Adrenal gland (tissue), 19 donors: ENCODE measurements around the gene RAX. TPM values are rescaled to one million over a fixed set of nuclear protein-coding genes. Genes with fewer than 3 reads are reported as not detected.

Experiments
- DNase-seq, 7 donors: peaks; one replicate each; pipeline ENCODE4 v3.0.0-alpha.2; 2019 to 2020
- H3K27ac ChIP-seq, 5 donors: fragments of 200-600 bp; sonication (generic) in 4 of 5; 1 replicate in 3 of 5; 2 replicates in 2 of 5; pipeline versions ENCODE4 v1.5.1 to v1.8.0; 2016 to 2020; ENCODE audit warnings: mild to moderate bottlenecking in 1 of 5
- H3K27me3 ChIP-seq: fragments of 200-600 bp; 2 replicates; pipeline ENCODE4 v1.8.0; 2021
- H3K36me3 ChIP-seq, 2 donors: fragments of 200-600 bp; replicated peaks in 1 of 2; 1 replicate in 1 of 2; 2 replicates in 1 of 2; pipeline versions ENCODE4 v1.5.1 to v1.8.0; 2018 to 2022
- H3K4me1 ChIP-seq, 2 donors: fragments of 200-600 bp; replicated peaks in 1 of 2; 1 replicate in 1 of 2; 2 replicates in 1 of 2; pipeline versions ENCODE4 v1.5.1 to v1.8.0; 2018 to 2021
- H3K4me3 ChIP-seq, 4 donors: fragments of 200-600 bp; sonication (generic) in 3 of 4; one replicate each; pipeline ENCODE4 v1.5.1; 2016 to 2018
- H3K9me3 ChIP-seq, 3 donors: fragments of 200-600 bp; sonication (generic) in 1 of 3; replicated peaks in 1 of 3; 1 replicate in 2 of 3; 2 replicates in 1 of 3; pipeline versions ENCODE4 v1.5.1 to v1.8.0; 2016 to 2021
- POLR2A ChIP-seq, 2 donors: fragments of 450-650 bp; IDR thresholded peaks; one replicate each; pipeline ENCODE4 v1.6.1; 2017; ENCODE audit warnings: antibody characterized with exemption in 2 of 2, mild to moderate bottlenecking in 2 of 2, moderate library complexity in 1 of 2
- WGBS, 4 donors: extraction: QIAGEN DNeasy Blood & Tissue Kit in 2 of 4; methylation state at CpG; one replicate each; pipeline versions ENCODE4 v1.1.5 to v1.1.7; 2013 to 2017; 5-methylcytosine and 5-hydroxymethylcytosine counted together
- intact Hi-C, 2 donors: fragments of 100-400 bp; cut with DNase I; formaldehyde crosslinking; loops; one replicate each; pipeline versions ENCODE4 v1.14.1 to v1.15.0; 2022 to 2023
- long read RNA-seq, 10 donors: library from polyadenylated mRNA in 3 of 10; unstranded in 2 of 10; stranded (forward) in 1 of 10; transcript quantifications; one replicate each; pipeline ENCODE4 v2.0.0 and lab custom pipeline, GENCODE V29; 2021 to 2026
- polyA plus RNA-seq, 3 donors: library from polyadenylated mRNA; stranded (reverse); fragments of 200-250 nt in 2 of 3; fragments of 350-450 nt in 1 of 3; fragmentation: Illumina TruSeq in 1 of 3; extraction: RNeasy Lipid Tissue Mini Kit (QIAGEN cat#74804) in 1 of 3; gene quantifications; one replicate each; pipeline ENCODE4 v1.2.3, GENCODE V29; 2013 to 2014
- total RNA-seq, 9 donors: library from RNA; depleted of rRNA in 4 of 9; stranded (reverse); fragments of >200 nt in 4 of 9; fragments of 120-200 nt in 1 of 9; fragmentation: NEBNext Ultra II Directional in 1 of 9; extraction: Animal tissue kit (Norgen Biotek cat#: 25700) in 1 of 9; gene quantifications; one replicate each; pipeline versions ENCODE4 v1.1.0 to v1.2.4, GENCODE V29; 2013 to 2023
- TF ChIP-seq, protein P1 (sequence below), 6 experiments: fragments of 450-650 bp in 4 of 6; fragments of 200-600 bp in 2 of 6; sonication (generic) in 1 of 6; IDR thresholded peaks; 1 replicate in 5 of 6; 2 replicates in 1 of 6; pipeline versions ENCODE4 v1.5.1 to v1.8.0; 2016 to 2021; ENCODE audit warnings: antibody characterized with exemption in 6 of 6, mild to moderate bottlenecking in 2 of 6, moderate library complexity in 1 of 6
- donor health status: healthy with polysubstance abuse.
- donor health status: Bipolar disorder and iron deficiency.
- donor health status: DM: yes; HTN: yes; CAD: no.
- donor health status: DM: no; HTN: no; CAD: no.
- donor health status: DM: no; HTN: no; CAD: no.
- donor health status: DM: yes; HTN: yes; CAD: no.

Gene RAX
- not detected for total RNA-seq
- polyA plus RNA-seq = not detected
- long read RNA-seq, donor 1 = 0 reads
- long read RNA-seq, donor 2 = 0 reads
- long read RNA-seq, donor 3 = 0 reads
- long read RNA-seq, donor 4 = 0 reads
- long read RNA-seq, donor 5 = 0 reads
- long read RNA-seq, donor 6 = 0 reads
- long read RNA-seq, donor 7 = 0 reads
- long read RNA-seq, donor 8 = 0 reads
- long read RNA-seq, donor 9 = 0 reads
- long read RNA-seq, donor 10 = 0 reads

DNA sequence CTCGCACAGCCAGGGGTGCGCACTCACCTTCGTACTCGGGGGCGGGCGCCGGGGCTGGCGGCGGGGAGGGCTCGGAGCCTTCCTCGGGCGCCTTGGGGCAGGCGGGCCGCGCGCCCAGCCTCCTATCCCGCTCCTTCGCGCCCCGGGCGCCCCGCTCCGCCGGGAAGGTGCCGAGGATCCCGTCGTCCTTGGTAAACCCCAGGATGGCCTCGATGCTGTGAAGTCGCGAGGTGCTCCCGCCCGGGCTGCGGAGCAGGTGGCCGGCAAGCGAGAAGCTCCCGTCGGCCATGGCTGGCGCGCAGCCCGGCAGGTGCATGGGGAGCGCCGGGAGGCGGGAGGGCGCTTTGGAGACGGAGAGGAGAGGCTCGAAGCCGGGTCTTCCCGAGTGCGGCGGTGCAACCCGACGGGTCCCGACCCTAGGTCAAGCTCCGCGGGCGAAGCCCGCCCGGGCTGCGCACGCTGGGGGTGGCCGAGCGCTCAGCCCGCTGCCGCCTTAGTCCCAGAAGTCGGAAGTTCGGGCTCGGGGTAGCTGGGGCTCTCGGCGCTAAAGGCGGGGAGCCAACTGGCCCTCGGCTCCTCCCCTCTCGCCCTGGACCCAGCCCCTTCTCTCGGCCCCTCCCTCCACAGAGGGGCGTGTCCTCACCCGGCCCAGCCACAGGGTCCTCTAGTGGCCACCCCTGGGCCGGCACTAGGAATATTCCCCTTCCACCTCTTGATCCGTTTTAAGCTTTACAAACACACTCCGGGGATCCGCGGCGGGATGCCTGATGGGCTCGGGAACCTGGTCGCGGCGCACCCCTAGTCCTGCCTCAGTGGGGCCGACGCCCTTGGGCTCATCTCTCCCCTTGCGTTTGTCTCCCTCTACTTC lies at the start of gene RAX:
RAX (minus strand) TSS at position 564 of the 868 bp plus-strand sequence; CDS start at position 316, 248 bp downstream.
- H3K4me1 ChIP-seq = peaks cover 0 to 19% of the 10 kb centered on the region in 2 donors
- H3K4me3 ChIP-seq = peak within 1 kb of the TSS in 2 of 4 donors; percentile 4 to 46
- H3K9me3 ChIP-seq = no peaks in the 10 kb centered on the region
- intact Hi-C loops = no loop called here
- DNase-seq = peak in 1 of 7 donors; percentile 22
- peaks cover 81% of the 10 kb centered on the region for H3K27me3 ChIP-seq
- WGBS, 4 donors = 0 to 3% (median 2%) methylated on average over 10 to 88 of the region's 88 CpGs
- H3K27ac ChIP-seq = no peak within 1 kb of the TSS
- no peak for TF ChIP-seq POLR2A (IDR thresholded peaks at IDR 0.05)
- TF ChIP-seq, protein P1, sequence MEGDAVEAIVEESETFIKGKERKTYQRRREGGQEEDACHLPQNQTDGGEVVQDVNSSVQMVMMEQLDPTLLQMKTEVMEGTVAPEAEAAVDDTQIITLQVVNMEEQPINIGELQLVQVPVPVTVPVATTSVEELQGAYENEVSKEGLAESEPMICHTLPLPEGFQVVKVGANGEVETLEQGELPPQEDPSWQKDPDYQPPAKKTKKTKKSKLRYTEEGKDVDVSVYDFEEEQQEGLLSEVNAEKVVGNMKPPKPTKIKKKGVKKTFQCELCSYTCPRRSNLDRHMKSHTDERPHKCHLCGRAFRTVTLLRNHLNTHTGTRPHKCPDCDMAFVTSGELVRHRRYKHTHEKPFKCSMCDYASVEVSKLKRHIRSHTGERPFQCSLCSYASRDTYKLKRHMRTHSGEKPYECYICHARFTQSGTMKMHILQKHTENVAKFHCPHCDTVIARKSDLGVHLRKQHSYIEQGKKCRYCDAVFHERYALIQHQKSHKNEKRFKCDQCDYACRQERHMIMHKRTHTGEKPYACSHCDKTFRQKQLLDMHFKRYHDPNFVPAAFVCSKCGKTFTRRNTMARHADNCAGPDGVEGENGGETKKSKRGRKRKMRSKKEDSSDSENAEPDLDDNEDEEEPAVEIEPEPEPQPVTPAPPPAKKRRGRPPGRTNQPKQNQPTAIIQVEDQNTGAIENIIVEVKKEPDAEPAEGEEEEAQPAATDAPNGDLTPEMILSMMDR (IDR thresholded peaks at IDR 0.05) = no peak
- H3K36me3 ChIP-seq = no peaks in the 10 kb centered on the region

DNA sequence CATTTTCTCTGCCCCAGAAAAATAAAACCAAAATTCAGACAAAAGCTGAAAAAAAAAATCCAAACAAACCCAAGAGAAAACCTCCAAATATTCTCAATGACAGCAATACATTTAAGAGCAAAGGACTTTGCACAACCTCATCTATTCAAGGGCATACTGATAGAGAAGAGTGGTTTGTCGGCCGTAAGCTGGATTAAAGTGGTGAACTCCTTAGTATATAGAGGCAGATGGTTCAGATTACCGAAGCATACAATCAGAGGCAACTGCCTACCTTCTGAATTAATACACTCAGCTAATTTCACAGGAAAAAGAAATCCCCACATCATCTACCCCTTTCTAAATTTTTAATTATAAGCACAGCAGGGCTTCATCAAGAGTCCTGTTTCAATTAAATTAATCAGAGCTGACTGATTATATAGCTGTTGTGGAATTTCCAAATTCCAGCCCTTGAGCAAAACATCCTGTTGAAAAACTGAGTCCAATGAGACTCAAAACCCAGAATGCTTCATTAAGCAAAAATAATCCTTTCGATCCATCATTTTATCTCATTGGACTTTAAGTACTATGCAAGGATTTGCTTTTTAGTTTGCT lies 45.3 kb upstream of the RAX start, which contains the start of gene CPLX4:
CPLX4 (minus strand) TSS at position 190 of the 591 bp plus-strand sequence; CDS start at position 3, 187 bp downstream.
- Histone ChIP-seq H3K36me3 (no peaks in the 10 kb centered on the region), H3K27me3 (peaks cover 11% of the 10 kb centered on the region), H3K4me1 (no peaks in the 10 kb centered on the region), H3K9me3 (no peaks in the 10 kb centered on the region), H3K4me3 (no peak within 1 kb of the TSS), H3K27ac (no peak within 1 kb of the TSS)
- intact Hi-C loops = no loop called here
- TF ChIP-seq, protein P1 (IDR thresholded peaks at IDR 0.05) = no peak
- TF ChIP-seq POLR2A (IDR thresholded peaks at IDR 0.05) = no peak
- 76 to 87% (median 85%) methylated on average over 4 of the region's 4 CpGs for WGBS, 4 donors
- no peak for DNase-seq

DNA sequence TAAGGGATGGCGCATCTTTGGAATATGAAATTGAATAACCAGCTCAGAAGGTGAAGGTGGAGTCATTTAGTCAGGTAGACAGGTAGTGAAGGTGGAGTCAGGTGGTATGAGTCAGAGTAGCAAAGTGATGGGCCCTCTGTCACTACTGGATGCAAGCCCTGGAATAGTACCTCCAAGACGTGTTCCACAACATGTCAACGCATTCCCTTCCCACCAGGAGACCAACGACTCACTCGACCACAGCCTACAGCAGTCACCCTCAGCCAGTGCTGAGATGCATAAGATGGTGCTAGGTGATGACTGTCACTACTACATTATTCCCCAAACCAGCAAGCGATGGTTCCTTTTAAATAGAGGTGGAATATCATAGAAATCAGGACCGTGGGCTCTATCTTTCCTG lies 38.4 kb upstream of the RAX start:
- Histone ChIP-seq H3K36me3 (no peaks in the 10 kb centered on the region), H3K4me3 (no peak overlapping the region), H3K27me3 (peaks cover 16% of the 10 kb centered on the region), H3K9me3 (no peaks in the 10 kb centered on the region), H3K27ac (no peak overlapping the region), H3K4me1 (peaks cover 0 to 5% of the 10 kb centered on the region in 2 donors)
- intact Hi-C loops = loop anchor here in 1 of 2 donors (2.0 kb wide), 1 partner anchor 89 kb away; no protein-coding TSS in a partner anchor
- TF ChIP-seq, protein P1 (IDR thresholded peaks at IDR 0.05) = no peak
- TF ChIP-seq POLR2A (IDR thresholded peaks at IDR 0.05) = no peak
- WGBS, 4 donors = 84 to 94% (median 91%) methylated on average over 7 of the region's 7 CpGs
- DNase-seq = no peak

DNA sequence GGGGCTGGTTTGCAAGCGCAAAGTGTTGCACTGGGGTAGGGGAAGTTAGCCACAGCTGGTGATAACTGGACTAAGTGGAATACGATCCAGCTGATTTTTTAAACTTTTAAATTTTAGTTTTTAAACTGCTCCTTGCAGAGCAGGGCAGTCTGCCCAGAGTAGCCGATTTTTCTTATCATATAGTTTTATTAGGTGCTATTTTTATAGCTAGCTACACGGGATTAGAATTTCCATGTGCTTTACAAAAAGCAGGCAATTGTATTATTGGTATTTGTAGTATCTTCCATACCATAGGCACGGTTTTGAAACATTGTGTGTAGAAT lies 35.6 kb upstream of the RAX start:
- intact Hi-C loops = loop anchor here in 1 of 2 donors (5.0 kb wide), 1 partner anchor 93 kb away; no protein-coding TSS in a partner anchor
- TF ChIP-seq POLR2A (IDR thresholded peaks at IDR 0.05) = no peak
- TF ChIP-seq, protein P1 (IDR thresholded peaks at IDR 0.05) = no peak
- H3K27ac ChIP-seq = no peak overlapping the region
- no peaks in the 10 kb centered on the region for H3K9me3 ChIP-seq
- peaks cover 0 to 5% of the 10 kb centered on the region in 2 donors for H3K4me1 ChIP-seq
- no peaks in the 10 kb centered on the region for H3K36me3 ChIP-seq
- no peak for DNase-seq
- 19 to 26% (median 21%) methylated on average over 5 of the region's 5 CpGs for WGBS, 4 donors
- peaks cover 14% of the 10 kb centered on the region for H3K27me3 ChIP-seq
- H3K4me3 ChIP-seq = peak overlapping the region in 1 of 4 donors; percentile 29
